GM23338 (cell line): ENCODE results near the gene SPOUT1.
"Not testable (repeated sequence)": the region's sequence is repeated elsewhere in the genome, so short reads cannot be mapped to it uniquely, and the experiment has no call there.

ENCODE experiments used
- CREB1 ChIP-seq: fragments of 250-450 bp; sonication (Bioruptor Pico); IDR thresholded peaks from 2 replicates; pipeline ENCODE4 v1.5.0; 2020; ENCODE audit warnings: low read depth, mild to moderate bottlenecking, moderate library complexity
- CTCF ChIP-seq, 2 experiments: fragments of 200-600 bp in 1 of 2; sonication (generic) in 1 of 2; conservative IDR thresholded peaks; 2 replicates each; pipeline versions ENCODE4 v1.5.1 to v1.6.1; 2016 to 2017; ENCODE audit warnings: antibody characterized with exemption in 2 of 2, low read depth in 2 of 2, mild to moderate bottlenecking in 2 of 2, moderate library complexity in 1 of 2
- EZH2 ChIP-seq: fragments of 200-600 bp; sonication (generic); IDR thresholded peaks from one replicate; pipeline ENCODE4 v1.8.0; 2017; ENCODE audit warnings: antibody characterized with exemption, mild to moderate bottlenecking, low read depth; ENCODE audit not compliant: unreplicated experiment
- EZH2phosphoT487 ChIP-seq: fragments of 200-600 bp; sonication (generic); IDR thresholded peaks from one replicate; pipeline ENCODE4 v1.8.1; 2018; ENCODE audit warnings: antibody characterized with exemption; ENCODE audit not compliant: unreplicated experiment
- NANOG ChIP-seq: IDR thresholded peaks from 2 replicates; pipeline ENCODE4 v1.6.1; 2016; ENCODE audit warnings: antibody characterized with exemption, borderline replicate concordance
- POLR2AphosphoS5 ChIP-seq: IDR thresholded peaks from 2 replicates; pipeline ENCODE4 v1.6.1; 2016; ENCODE audit warnings: antibody characterized with exemption, low read depth
- STAT1 ChIP-seq: IDR thresholded peaks from one replicate; pipeline ENCODE4 v1.6.1; 2016; ENCODE audit warnings: antibody characterized with exemption; ENCODE audit not compliant: unreplicated experiment
- ZNF114 ChIP-seq: fragments of 250-450 bp; sonication (Bioruptor Pico); IDR thresholded peaks from 2 replicates; pipeline ENCODE4 v1.5.0; 2020; ENCODE audit warnings: mild to moderate bottlenecking, moderate library complexity
- ZNF331 ChIP-seq: fragments of 250-450 bp; sonication (Bioruptor Pico); IDR thresholded peaks from 2 replicates; pipeline ENCODE4 v1.5.0; 2020; ENCODE audit warnings: low read depth, mild to moderate bottlenecking, moderate library complexity
- TF ChIP-seq, protein P1 (sequence below): IDR thresholded peaks from one replicate; pipeline ENCODE4 v1.6.1; 2018; ENCODE audit warnings: antibody characterized with exemption; ENCODE audit not compliant: unreplicated experiment
- TF ChIP-seq, protein P2 (sequence below): IDR thresholded peaks from 2 replicates; pipeline ENCODE4 v1.6.1; 2016; ENCODE audit warnings: antibody characterized with exemption

GRCh38 chr9:128851779-128852600 lies 22.4 kb upstream of the SPOUT1 start:
- not testable (repeated sequence) for TF ChIP-seq POLR2AphosphoS5, STAT1, EZH2, EZH2phosphoT487, NANOG, ZNF114, CREB1, ZNF331
- TF ChIP-seq CTCF (conservative IDR thresholded peaks at IDR 0.05; ENCODE audit: low read depth in 2 of 2), result peak; percentile 59 to 69
- TF ChIP-seq, protein P1, sequence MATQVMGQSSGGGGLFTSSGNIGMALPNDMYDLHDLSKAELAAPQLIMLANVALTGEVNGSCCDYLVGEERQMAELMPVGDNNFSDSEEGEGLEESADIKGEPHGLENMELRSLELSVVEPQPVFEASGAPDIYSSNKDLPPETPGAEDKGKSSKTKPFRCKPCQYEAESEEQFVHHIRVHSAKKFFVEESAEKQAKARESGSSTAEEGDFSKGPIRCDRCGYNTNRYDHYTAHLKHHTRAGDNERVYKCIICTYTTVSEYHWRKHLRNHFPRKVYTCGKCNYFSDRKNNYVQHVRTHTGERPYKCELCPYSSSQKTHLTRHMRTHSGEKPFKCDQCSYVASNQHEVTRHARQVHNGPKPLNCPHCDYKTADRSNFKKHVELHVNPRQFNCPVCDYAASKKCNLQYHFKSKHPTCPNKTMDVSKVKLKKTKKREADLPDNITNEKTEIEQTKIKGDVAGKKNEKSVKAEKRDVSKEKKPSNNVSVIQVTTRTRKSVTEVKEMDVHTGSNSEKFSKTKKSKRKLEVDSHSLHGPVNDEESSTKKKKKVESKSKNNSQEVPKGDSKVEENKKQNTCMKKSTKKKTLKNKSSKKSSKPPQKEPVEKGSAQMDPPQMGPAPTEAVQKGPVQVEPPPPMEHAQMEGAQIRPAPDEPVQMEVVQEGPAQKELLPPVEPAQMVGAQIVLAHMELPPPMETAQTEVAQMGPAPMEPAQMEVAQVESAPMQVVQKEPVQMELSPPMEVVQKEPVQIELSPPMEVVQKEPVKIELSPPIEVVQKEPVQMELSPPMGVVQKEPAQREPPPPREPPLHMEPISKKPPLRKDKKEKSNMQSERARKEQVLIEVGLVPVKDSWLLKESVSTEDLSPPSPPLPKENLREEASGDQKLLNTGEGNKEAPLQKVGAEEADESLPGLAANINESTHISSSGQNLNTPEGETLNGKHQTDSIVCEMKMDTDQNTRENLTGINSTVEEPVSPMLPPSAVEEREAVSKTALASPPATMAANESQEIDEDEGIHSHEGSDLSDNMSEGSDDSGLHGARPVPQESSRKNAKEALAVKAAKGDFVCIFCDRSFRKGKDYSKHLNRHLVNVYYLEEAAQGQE, result not testable (repeated sequence)
- TF ChIP-seq, protein P2, sequence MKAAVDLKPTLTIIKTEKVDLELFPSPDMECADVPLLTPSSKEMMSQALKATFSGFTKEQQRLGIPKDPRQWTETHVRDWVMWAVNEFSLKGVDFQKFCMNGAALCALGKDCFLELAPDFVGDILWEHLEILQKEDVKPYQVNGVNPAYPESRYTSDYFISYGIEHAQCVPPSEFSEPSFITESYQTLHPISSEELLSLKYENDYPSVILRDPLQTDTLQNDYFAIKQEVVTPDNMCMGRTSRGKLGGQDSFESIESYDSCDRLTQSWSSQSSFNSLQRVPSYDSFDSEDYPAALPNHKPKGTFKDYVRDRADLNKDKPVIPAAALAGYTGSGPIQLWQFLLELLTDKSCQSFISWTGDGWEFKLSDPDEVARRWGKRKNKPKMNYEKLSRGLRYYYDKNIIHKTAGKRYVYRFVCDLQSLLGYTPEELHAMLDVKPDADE, result not testable (repeated sequence)
